ENCODE results near the gene TAF1B.

The TAF1B gene

GRCh38 chr2:9796056-9797010 lies 46.9 kb upstream of the TAF1B start:
- H2BK15ac ChIP-seq (ENCODE audit: low read depth, poor library complexity, severe bottlenecking) = no peak overlapping the region
- no peak overlapping the region for H3K18ac ChIP-seq (ENCODE audit: low read depth in 1 of 2, low read length in 2 of 2)
- no peak overlapping the region for H2AK5ac ChIP-seq (ENCODE audit: low read length, severe bottlenecking)
- no peak overlapping the region for H3K23ac ChIP-seq (ENCODE audit: low read length in 2 of 2)
- WGBS = 77% methylated on average over 9 of the region's 13 CpGs
- H3K4me1 ChIP-seq (ENCODE audit: control insufficient read depth, insufficient read depth, low read depth, low read length) = peaks cover 12% of the 10 kb centered on the region
- no peak overlapping the region for H2AFZ ChIP-seq (ENCODE audit: low read depth, low read length)
- no peak overlapping the region for H3K9ac ChIP-seq (ENCODE audit: low read length)
- no peaks in the 10 kb centered on the region for H3K79me1 ChIP-seq (replicated peaks; ENCODE audit: low read length, poor library complexity, severe bottlenecking)
- H2BK120ac ChIP-seq (ENCODE audit: low read depth, low read length) = no peak overlapping the region
- H3K36me3 ChIP-seq (ENCODE audit: control insufficient read depth in 1 of 2, insufficient read depth in 2 of 2, low read depth in 1 of 2, low read length in 2 of 2) = no peaks in the 10 kb centered on the region
- no peak overlapping the region for H3K4ac ChIP-seq (ENCODE audit: low read depth in 1 of 2, low read length in 2 of 2)
- no peaks in the 10 kb centered on the region for H3K9me3 ChIP-seq (ENCODE audit: control insufficient read depth, low read length)
- no peak overlapping the region for H4K91ac ChIP-seq (ENCODE audit: low read length)
- H3K27ac ChIP-seq (ENCODE audit: low read length, poor library complexity, severe bottlenecking) = no peak overlapping the region
- no peak overlapping the region for H3K4me3 ChIP-seq (ENCODE audit: insufficient read depth in 1 of 2, low read depth in 1 of 2, low read length in 2 of 2)
- H3K14ac ChIP-seq (ENCODE audit: low read length in 2 of 2) = peak overlapping the region in 1 of 2 experiments; percentile 36
- no peak overlapping the region for H4K8ac ChIP-seq (ENCODE audit: low read length)
- H3K4me2 ChIP-seq (ENCODE audit: low read length, poor library complexity, severe bottlenecking) = no peak overlapping the region
- no peak overlapping the region for H2BK12ac ChIP-seq (ENCODE audit: low read length in 2 of 2)
- no peaks in the 10 kb centered on the region for H3K27me3 ChIP-seq (ENCODE audit: control insufficient read depth in 1 of 2, insufficient read depth in 1 of 2, low read length in 2 of 2)
- DNase-seq = peak; percentile 7
- H2BK5ac ChIP-seq (ENCODE audit: low read depth, low read length, poor library complexity, severe bottlenecking) = no peak overlapping the region

DNA sequence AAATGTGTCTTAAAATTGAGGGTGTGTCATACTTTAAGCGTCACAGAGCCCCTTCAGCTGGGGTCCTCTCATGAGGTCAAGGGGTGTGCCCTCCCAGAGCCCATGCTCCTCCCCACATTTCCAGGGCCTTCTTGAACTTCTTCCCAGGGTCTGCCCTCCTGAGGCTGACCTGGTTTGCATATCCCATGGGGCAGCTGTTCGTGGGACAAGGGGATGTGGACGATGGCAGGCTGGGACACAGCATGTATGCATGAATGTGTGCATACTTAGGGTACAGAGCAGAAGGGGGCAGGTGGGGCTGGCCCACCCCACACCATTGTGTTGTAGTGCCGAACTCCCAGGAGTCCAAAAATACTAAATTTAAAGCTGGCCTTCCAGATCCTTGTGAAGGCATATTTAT lies 46.2 kb upstream of the TAF1B start:
- Histone ChIP-seq H3K36me3 (ENCODE audit: control insufficient read depth in 1 of 2, insufficient read depth in 2 of 2, low read depth in 1 of 2, low read length in 2 of 2) (no peaks in the 10 kb centered on the region), H3K27me3 (ENCODE audit: control insufficient read depth in 1 of 2, insufficient read depth in 1 of 2, low read length in 2 of 2) (no peaks in the 10 kb centered on the region), H3K4me2 (ENCODE audit: low read length, poor library complexity, severe bottlenecking) (no peak overlapping the region), H3K9ac (ENCODE audit: low read length) (no peak overlapping the region), H3K27ac (ENCODE audit: low read length, poor library complexity, severe bottlenecking) (no peak overlapping the region), H2BK12ac (ENCODE audit: low read length in 2 of 2) (no peak overlapping the region), H3K14ac (ENCODE audit: low read length in 2 of 2) (no peak overlapping the region), H4K91ac (ENCODE audit: low read length) (no peak overlapping the region), H4K8ac (ENCODE audit: low read length) (no peak overlapping the region), H2BK120ac (ENCODE audit: low read depth, low read length) (no peak overlapping the region), H3K23ac (ENCODE audit: low read length in 2 of 2) (no peak overlapping the region), H3K4ac (ENCODE audit: low read depth in 1 of 2, low read length in 2 of 2) (no peak overlapping the region), H3K79me1 (replicated peaks; ENCODE audit: low read length, poor library complexity, severe bottlenecking) (no peaks in the 10 kb centered on the region), H2BK15ac (ENCODE audit: low read depth, poor library complexity, severe bottlenecking) (no peak overlapping the region), H2AFZ (ENCODE audit: low read depth, low read length) (no peak overlapping the region), H2AK5ac (ENCODE audit: low read length, severe bottlenecking) (no peak overlapping the region), H3K9me3 (ENCODE audit: control insufficient read depth, low read length) (no peaks in the 10 kb centered on the region), H3K4me3 (ENCODE audit: insufficient read depth in 1 of 2, low read depth in 1 of 2, low read length in 2 of 2) (no peak overlapping the region), H3K18ac (ENCODE audit: low read depth in 1 of 2, low read length in 2 of 2) (no peak overlapping the region), H3K4me1 (ENCODE audit: control insufficient read depth, insufficient read depth, low read depth, low read length) (peaks cover 19% of the 10 kb centered on the region), H2BK5ac (ENCODE audit: low read depth, low read length, poor library complexity, severe bottlenecking) (no peak overlapping the region)
- WGBS = 76% methylated on average over 3 of the region's 4 CpGs
- DNase-seq = no peak

GRCh38 chr2:9797681-9798556 lies 45.4 kb upstream of the TAF1B start:
- Histone ChIP-seq H2BK5ac (ENCODE audit: low read depth, low read length, poor library complexity, severe bottlenecking) (no peak overlapping the region), H3K36me3 (ENCODE audit: control insufficient read depth in 1 of 2, insufficient read depth in 2 of 2, low read depth in 1 of 2, low read length in 2 of 2) (no peaks in the 10 kb centered on the region), H2AFZ (ENCODE audit: low read depth, low read length) (no peak overlapping the region), H2AK5ac (ENCODE audit: low read length, severe bottlenecking) (no peak overlapping the region), H2BK12ac (ENCODE audit: low read length in 2 of 2) (no peak overlapping the region), H3K9me3 (ENCODE audit: control insufficient read depth, low read length) (no peaks in the 10 kb centered on the region), H3K18ac (ENCODE audit: low read depth in 1 of 2, low read length in 2 of 2) (no peak overlapping the region), H3K4me2 (ENCODE audit: low read length, poor library complexity, severe bottlenecking) (no peak overlapping the region), H2BK15ac (ENCODE audit: low read depth, poor library complexity, severe bottlenecking) (no peak overlapping the region), H3K27me3 (ENCODE audit: control insufficient read depth in 1 of 2, insufficient read depth in 1 of 2, low read length in 2 of 2) (no peaks in the 10 kb centered on the region), H3K27ac (ENCODE audit: low read length, poor library complexity, severe bottlenecking) (no peak overlapping the region), H3K4me3 (ENCODE audit: insufficient read depth in 1 of 2, low read depth in 1 of 2, low read length in 2 of 2) (no peak overlapping the region), H2BK120ac (ENCODE audit: low read depth, low read length) (no peak overlapping the region), H3K9ac (ENCODE audit: low read length) (no peak overlapping the region), H3K14ac (ENCODE audit: low read length in 2 of 2) (no peak overlapping the region), H3K23ac (ENCODE audit: low read length in 2 of 2) (no peak overlapping the region), H3K79me1 (replicated peaks; ENCODE audit: low read length, poor library complexity, severe bottlenecking) (no peaks in the 10 kb centered on the region), H3K4me1 (ENCODE audit: control insufficient read depth, insufficient read depth, low read depth, low read length) (peaks cover 25% of the 10 kb centered on the region), H3K4ac (ENCODE audit: low read depth in 1 of 2, low read length in 2 of 2) (no peak overlapping the region), H4K91ac (ENCODE audit: low read length) (no peak overlapping the region), H4K8ac (ENCODE audit: low read length) (no peak overlapping the region)
- DNase-seq = no peak
- 86% methylated on average over 18 of the region's 18 CpGs for WGBS

DNA sequence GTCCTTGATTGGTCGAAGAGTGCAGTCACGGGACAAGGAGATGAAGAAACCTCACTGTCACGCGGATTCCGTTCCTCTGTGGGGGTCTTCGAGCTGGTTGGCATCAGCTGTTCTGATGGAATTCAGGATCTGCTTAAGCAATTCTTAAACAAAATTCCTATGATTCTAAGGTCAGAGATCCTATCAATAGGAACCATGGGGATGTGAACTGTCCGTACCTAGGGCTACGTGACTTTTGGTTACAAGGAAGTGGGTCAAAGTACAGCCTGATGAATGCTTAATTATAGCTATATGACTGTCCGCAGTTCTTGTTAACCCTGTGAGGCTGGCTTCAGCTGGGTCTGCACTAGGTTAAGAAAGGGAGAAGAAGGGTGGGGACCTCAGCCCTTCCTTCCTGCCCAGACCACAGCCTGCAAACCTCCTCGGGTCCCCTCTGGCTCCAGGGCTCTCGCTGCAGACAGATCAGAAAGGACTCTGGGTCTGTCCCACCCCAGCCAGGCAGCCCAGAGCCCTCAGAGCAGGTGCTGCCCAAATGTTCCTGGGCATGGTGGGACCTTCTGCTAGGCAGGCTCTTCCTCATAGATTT lies 44.2 kb upstream of the TAF1B start:
- no peak overlapping the region for H3K14ac ChIP-seq (ENCODE audit: low read length in 2 of 2)
- peak overlapping the region; percentile 27 for H4K91ac ChIP-seq (ENCODE audit: low read length)
- H2AFZ ChIP-seq (ENCODE audit: low read depth, low read length) = no peak overlapping the region
- H3K9me3 ChIP-seq (ENCODE audit: control insufficient read depth, low read length) = no peaks in the 10 kb centered on the region
- H2BK120ac ChIP-seq (ENCODE audit: low read depth, low read length) = no peak overlapping the region
- no peak overlapping the region for H3K9ac ChIP-seq (ENCODE audit: low read length)
- no peak overlapping the region for H3K23ac ChIP-seq (ENCODE audit: low read length in 2 of 2)
- no peak overlapping the region for H3K4ac ChIP-seq (ENCODE audit: low read depth in 1 of 2, low read length in 2 of 2)
- no peak overlapping the region for H3K4me3 ChIP-seq (ENCODE audit: insufficient read depth in 1 of 2, low read depth in 1 of 2, low read length in 2 of 2)
- H3K79me1 ChIP-seq (replicated peaks; ENCODE audit: low read length, poor library complexity, severe bottlenecking) = no peaks in the 10 kb centered on the region
- H3K36me3 ChIP-seq (ENCODE audit: control insufficient read depth in 1 of 2, insufficient read depth in 2 of 2, low read depth in 1 of 2, low read length in 2 of 2) = no peaks in the 10 kb centered on the region
- H3K4me1 ChIP-seq (ENCODE audit: control insufficient read depth, insufficient read depth, low read depth, low read length) = peaks cover 30% of the 10 kb centered on the region
- H3K18ac ChIP-seq (ENCODE audit: low read depth in 1 of 2, low read length in 2 of 2) = no peak overlapping the region
- no peak overlapping the region for H2BK5ac ChIP-seq (ENCODE audit: low read depth, low read length, poor library complexity, severe bottlenecking)
- H3K27me3 ChIP-seq (ENCODE audit: control insufficient read depth in 1 of 2, insufficient read depth in 1 of 2, low read length in 2 of 2) = no peaks in the 10 kb centered on the region
- H2AK5ac ChIP-seq (ENCODE audit: low read length, severe bottlenecking) = no peak overlapping the region
- no peak overlapping the region for H3K4me2 ChIP-seq (ENCODE audit: low read length, poor library complexity, severe bottlenecking)
- no peak for DNase-seq
- H3K27ac ChIP-seq (ENCODE audit: low read length, poor library complexity, severe bottlenecking) = no peak overlapping the region
- no peak overlapping the region for H4K8ac ChIP-seq (ENCODE audit: low read length)
- H2BK12ac ChIP-seq (ENCODE audit: low read length in 2 of 2) = no peak overlapping the region
- 85% methylated on average over 10 of the region's 11 CpGs for WGBS
- H2BK15ac ChIP-seq (ENCODE audit: low read depth, poor library complexity, severe bottlenecking) = peak overlapping the region; percentile 34

Measured in mesenchymal stem cell (in vitro differentiated cells and primary cell).